Ishikawa (cell line): Measurements from ENCODE around the gene HDDC2.

ENCODE experiments used
- CEBPB ChIP-seq: IDR thresholded peaks from 2 replicates; pipeline ENCODE4 v1.6.1; 2012
- CREB1 ChIP-seq: IDR thresholded peaks from 2 replicates; pipeline ENCODE4 v1.6.1; 2012; ENCODE audit warnings: low read depth
- EGR1 ChIP-seq: IDR thresholded peaks from 2 replicates; pipeline ENCODE4 v1.6.1; 2012
- EP300 ChIP-seq: IDR thresholded peaks from 2 replicates; pipeline ENCODE4 v1.6.1; 2012; ENCODE audit warnings: borderline replicate concordance
- FOXM1 ChIP-seq: IDR thresholded peaks from 2 replicates; pipeline ENCODE4 v1.6.1; 2012; ENCODE audit warnings: low read depth, borderline replicate concordance
- NFIC ChIP-seq: IDR thresholded peaks from 2 replicates; pipeline ENCODE4 v1.6.1; 2012
- RAD21 ChIP-seq: IDR thresholded peaks from 2 replicates; pipeline ENCODE4 v1.6.1; 2012; ENCODE audit warnings: low read depth
- REST ChIP-seq: IDR thresholded peaks from 2 replicates; pipeline ENCODE4 v1.6.1; 2012; ENCODE audit warnings: low read depth, mild to moderate bottlenecking
- TAF1 ChIP-seq: IDR thresholded peaks from 2 replicates; pipeline ENCODE4 v1.6.1; 2012; ENCODE audit warnings: low read depth, mild to moderate bottlenecking
- TCF12 ChIP-seq: IDR thresholded peaks from 2 replicates; pipeline ENCODE4 v1.6.1; 2012; ENCODE audit warnings: low read depth
- TEAD4 ChIP-seq: IDR thresholded peaks from 2 replicates; pipeline ENCODE4 v1.6.1; 2012
- YY1 ChIP-seq: IDR thresholded peaks from 2 replicates; pipeline ENCODE4 v1.6.1; 2012; ENCODE audit warnings: low read depth
- ZBTB7A ChIP-seq: IDR thresholded peaks from 2 replicates; pipeline ENCODE4 v1.6.1; 2012; ENCODE audit warnings: low read depth
- TF ChIP-seq, protein P1 (sequence below): IDR thresholded peaks from 2 replicates; pipeline ENCODE4 v1.6.1; 2012
- TF ChIP-seq, protein P2 (sequence below): IDR thresholded peaks from 2 replicates; pipeline ENCODE4 v1.6.1; 2012

HDDC2 gene

DNA sequence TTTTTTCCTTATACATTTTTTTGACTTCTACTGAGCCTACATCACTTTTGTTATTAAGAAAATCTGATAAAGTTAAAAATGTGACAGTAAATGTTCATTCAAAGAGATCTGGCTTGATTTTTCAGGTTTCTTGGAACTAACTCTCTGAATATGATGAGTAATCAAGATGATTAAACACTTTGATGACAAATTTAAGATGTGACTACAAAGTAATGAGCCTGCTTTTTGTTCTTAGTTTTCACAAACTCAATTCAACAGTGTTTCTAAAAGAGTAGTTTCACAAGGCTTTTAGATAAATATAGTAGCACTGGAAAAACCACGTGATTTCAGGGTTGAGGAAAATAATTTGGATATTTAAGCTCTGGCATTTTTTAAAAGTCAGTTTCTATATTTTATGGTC lies 37.9 kb upstream of the HDDC2 start:
- TF ChIP-seq ZBTB7A: no peak
- no peak for TF ChIP-seq CEBPB
- no peak for TF ChIP-seq NFIC
- TF ChIP-seq, protein P1, sequence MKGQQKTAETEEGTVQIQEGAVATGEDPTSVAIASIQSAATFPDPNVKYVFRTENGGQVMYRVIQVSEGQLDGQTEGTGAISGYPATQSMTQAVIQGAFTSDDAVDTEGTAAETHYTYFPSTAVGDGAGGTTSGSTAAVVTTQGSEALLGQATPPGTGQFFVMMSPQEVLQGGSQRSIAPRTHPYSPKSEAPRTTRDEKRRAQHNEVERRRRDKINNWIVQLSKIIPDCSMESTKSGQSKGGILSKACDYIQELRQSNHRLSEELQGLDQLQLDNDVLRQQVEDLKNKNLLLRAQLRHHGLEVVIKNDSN: no peak
- TF ChIP-seq CREB1: no peak
- TF ChIP-seq TCF12: no peak
- TF ChIP-seq, protein P2, sequence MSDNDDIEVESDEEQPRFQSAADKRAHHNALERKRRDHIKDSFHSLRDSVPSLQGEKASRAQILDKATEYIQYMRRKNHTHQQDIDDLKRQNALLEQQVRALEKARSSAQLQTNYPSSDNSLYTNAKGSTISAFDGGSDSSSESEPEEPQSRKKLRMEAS: no peak
- TF ChIP-seq EP300: no peak
- no peak for TF ChIP-seq REST
- TF ChIP-seq TAF1: no peak
- no peak for TF ChIP-seq TEAD4
- no peak for TF ChIP-seq EGR1
- no peak for TF ChIP-seq FOXM1
- no peak for TF ChIP-seq YY1
- no peak for TF ChIP-seq RAD21

DNA sequence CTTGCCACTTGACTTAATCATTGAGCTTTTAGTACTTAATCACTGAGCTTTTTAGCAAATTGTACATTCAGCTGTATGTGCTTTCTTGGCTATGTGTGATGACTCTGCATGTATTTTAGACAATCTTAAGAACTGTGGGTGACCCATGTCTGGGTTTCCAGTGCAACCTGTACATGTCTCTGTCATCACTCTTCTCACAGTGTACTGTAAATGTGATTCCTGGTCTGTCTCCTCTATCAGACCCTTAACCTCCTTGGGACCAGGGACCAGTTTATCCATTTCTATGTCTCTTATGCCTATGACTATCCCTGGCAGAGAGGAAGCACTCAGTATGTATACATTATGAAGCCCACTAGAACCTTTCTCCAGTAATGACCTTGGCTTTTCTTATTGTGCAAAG lies 36.6 kb upstream of the HDDC2 start:
- TF ChIP-seq CEBPB (no peak), EGR1 (no peak), ZBTB7A (no peak), TCF12 (no peak), REST (no peak), TAF1 (no peak), CREB1 (no peak), TEAD4 (no peak), YY1 (no peak), EP300 (no peak), NFIC (no peak), RAD21 (no peak), FOXM1 (no peak)
- TF ChIP-seq, protein P1: no peak
- TF ChIP-seq, protein P2: no peak

GRCh38 chr6:125337706-125338105 lies 35.9 kb upstream of the HDDC2 start:
- TF ChIP-seq TAF1: no peak
- no peak for TF ChIP-seq NFIC
- no peak for TF ChIP-seq EGR1
- TF ChIP-seq, protein P2: no peak
- no peak for TF ChIP-seq YY1
- no peak for TF ChIP-seq ZBTB7A
- TF ChIP-seq, protein P1: no peak
- TF ChIP-seq EP300: no peak
- no peak for TF ChIP-seq TCF12
- TF ChIP-seq RAD21: no peak
- TF ChIP-seq CREB1: no peak
- no peak for TF ChIP-seq TEAD4
- TF ChIP-seq CEBPB: no peak
- TF ChIP-seq FOXM1: no peak
- TF ChIP-seq REST: no peak
